Activated CD4-positive, CD25-positive, alpha-beta regulatory T cell treated with anti-CD3 and anti-CD28 coated beads, Interleukin-2, amount 50 U/mL, for 24 hours (primary cell): Measurements from ENCODE around the gene AGA.

ENCODE experiments used
- ATAC-seq, 2 donors: fragments of 150-1000 bp; cut with Tn5 transposase; one replicate each; pipeline ENCODE4 v1.10.0; 2021; ENCODE audit warnings: mild to moderate bottlenecking in 1 of 2, moderate library complexity in 1 of 2

Gene AGA

GRCh38 chr4:177441803-177442622, at the start of gene AGA:
AGA (minus strand) TSS chr4:177442437; CDS start chr4:177442375, 62 bp downstream.
- ATAC-seq: peak; percentile 93 to 95

- no peak for ATAC-seq
These were observed 49.8 kb upstream of the AGA start for GRCh38 chr4:177492022-177492421.

GRCh38 chr4:177490769-177491168, 48.5 kb upstream of the AGA start:
- no peak for ATAC-seq

- no peak for ATAC-seq
These were observed 47.4 kb upstream of the AGA start for GRCh38 chr4:177489471-177490246.

GRCh38 chr4:177487977-177488376, 45.7 kb upstream of the AGA start:
- peak; percentile 53 to 55 for ATAC-seq

DNA sequence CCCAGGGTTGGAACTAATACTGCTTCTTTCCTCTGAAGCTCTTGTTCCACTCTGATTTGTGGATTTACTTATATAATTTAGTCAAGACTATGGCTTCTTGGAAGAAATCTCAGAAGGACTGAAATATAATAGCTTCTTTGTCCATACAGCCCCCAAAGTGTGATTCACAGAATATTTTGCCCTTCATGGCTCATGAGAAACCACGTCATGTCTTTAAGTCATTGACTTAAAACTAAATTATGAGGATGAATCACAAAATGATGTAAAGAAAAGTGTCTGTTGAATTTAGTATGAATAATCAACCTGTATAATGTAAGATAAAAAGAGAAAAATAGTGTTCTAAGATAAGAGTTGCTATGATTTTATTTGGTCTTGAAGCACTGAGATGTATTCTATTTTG, 43.3 kb upstream of the AGA start:
- ATAC-seq: no peak

DNA sequence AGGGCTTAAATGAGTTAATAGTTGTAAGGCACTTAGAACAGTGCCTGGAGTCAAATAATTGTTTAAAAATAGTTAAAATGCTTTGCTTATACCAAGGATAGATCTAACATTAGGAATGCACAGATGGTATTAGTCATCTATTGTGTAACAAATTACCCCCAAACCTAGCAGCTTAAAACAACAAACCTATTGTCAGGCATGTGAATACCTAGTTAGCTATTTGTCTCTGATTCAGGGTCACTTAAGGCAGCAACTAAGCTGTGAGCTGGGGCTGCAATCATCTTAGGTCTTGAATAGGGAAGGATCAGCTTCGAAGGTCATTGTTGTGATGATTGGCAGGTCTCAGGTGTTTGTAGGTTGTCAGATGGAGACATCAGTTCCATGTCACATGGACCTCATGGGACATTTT, 42.4 kb upstream of the AGA start:
- no peak for ATAC-seq

GRCh38 chr4:177483760-177484159, 41.5 kb upstream of the AGA start:
- no peak for ATAC-seq

DNA sequence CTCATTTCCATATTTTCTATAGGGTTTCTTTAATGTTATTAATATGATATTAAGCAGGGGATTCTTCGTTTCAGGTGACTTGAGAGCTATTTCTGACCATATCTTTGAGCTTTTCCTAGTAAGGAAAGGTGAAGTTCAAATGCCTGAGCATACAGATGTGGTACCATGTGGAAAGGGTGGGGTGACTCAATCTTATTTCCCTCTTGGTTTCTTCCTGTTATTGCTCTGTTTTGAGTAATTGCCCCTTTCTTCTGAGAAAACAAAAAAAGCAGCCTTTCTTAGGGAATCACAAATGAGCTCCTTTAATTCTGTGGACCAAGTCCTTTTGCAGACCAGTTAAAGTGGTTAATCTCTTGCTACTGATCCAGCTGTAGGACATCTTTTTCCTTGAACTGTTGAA, 41.0 kb upstream of the AGA start:
- no peak for ATAC-seq

DNA sequence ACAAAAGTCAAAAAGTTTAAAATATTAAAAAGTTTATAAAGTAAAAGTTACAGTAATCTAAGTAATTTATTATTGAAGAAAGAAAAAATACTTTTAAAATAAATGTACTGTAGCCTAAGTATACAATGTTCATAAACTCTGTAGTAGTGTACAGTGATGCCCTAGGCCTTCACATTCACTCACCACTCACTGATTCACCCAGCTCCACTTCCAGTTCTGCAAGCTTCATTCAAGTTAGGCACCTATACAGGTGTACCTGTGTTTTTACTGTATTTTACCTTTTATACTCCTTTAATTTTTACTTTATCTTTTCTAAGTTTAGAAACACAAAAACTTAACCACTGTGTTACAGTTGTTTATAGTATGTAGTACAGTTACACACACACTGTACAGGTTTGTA, 40.1 kb upstream of the AGA start:
- no peak for ATAC-seq

GRCh38 chr4:177480795-177481194, 38.6 kb upstream of the AGA start:
- ATAC-seq: no peak

DNA sequence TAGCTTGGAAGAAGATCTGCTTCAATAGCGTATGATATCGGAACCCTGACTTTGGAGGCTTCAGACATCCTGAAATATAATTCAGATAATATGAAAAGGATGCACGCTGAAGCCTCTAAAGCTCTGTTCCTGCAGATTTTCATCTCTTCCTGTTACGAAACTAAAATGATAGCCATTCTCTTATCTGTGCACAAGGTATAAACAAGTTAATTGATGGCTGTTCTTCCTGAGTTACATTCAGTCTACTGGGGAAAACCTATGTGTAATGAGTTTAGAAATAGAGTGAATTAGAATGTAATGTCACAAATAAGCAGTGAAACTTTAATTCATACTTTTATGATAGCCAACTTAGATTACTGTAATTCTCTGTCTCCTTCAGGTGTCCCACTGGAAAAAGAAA, 36.8 kb upstream of the AGA start:
- no peak for ATAC-seq

DNA sequence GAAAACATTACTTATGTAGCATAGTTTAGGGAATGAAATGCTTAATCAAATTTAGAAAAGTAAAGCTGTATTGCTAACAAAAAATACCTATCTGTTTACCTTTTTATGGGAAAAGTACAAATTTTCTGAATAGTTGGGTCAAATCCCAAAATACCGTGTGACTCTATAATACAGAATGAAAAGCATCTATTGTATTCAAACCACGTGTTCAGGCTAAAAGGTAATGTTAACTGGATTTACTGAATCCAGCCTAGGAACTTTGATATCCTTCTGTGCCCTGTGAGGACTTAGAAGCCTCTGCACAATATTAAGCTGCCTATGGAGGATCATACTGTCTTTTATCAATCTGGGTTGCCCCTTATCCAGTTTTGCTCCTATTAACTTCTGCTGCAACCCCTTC, 36.3 kb upstream of the AGA start:
- no peak for ATAC-seq

DNA sequence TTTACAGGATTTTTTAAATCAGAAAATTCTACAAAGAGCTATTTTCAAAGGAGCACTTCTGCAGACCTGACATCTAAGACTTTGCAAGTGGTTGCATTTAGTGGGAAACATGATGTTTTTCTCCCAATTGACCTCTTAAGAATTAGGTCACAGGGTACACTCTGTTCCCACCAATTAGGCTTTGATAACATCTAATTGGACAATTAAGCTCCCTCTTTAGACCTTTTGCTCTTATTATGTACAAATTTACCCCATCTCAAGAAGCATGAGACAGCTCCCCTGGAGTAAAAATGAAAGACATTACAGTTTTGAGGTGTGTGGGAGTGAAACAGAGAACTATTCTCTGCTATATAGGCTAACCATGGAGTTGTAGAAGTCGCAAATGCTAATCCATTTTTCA, 31.8 kb upstream of the AGA start:
- ATAC-seq: no peak

GRCh38 chr4:177464026-177464425, 21.8 kb upstream of the AGA start:
- ATAC-seq: no peak

DNA sequence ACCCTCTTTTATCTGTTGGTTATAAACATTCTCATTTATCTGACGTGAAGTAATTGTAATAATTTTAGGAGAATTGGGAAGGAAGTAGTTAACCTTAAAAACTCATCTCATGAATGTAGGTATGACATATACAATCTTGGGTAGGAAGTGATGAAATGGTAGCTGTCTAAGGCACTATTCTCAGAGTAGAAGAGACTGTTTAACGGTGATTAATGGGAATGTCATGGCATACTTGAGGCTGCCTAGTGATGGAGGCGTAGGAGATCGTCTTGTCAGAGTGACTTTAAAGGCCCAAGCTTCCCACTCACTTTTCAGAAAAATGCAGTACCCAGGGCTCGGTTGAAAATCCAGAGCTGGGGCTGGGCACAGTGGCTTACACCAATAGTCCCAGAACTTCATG, 19.4 kb upstream of the AGA start:
- no peak for ATAC-seq

DNA sequence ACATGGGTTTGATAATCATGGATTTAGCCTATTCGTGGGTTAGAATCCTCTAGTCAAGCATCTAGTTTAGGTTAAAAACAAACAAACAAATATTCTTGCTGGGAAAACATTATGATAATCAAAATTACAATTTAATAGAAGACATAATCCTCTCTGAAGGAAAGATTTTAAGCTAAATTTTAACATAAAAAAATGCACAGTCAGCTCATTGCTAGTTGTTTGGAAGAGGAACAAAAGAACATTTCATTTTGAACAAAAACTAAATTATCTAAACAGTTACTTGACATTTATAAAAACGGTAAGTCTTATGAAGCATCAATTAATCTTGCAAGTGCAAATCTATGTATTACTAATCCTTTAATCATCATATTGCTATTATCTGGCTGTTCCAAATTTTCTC, 18.2 kb upstream of the AGA start:
- ATAC-seq: no peak

DNA sequence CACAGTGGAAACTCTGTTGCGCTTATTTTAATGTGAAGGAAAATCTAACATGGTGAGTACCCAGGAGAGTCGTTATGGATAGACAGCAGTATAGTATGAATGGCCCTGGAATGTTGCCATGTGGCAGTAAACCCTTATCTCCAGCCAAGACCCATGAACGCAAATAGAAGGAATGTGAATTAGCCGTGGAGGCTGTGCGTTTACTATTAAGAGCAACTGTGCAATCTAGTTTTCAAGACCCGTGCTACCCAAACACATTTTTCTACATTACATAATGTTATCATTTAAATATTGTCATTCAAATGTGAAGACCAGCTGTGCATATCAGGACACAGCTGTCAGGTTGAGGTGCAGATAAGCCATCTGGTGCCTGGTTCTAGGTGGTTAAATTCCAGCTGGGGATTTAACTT, 13.3 kb upstream of the AGA start:
- ATAC-seq: no peak

GRCh38 chr4:177453116-177453515, 10.9 kb upstream of the AGA start:
- ATAC-seq: no peak

- ATAC-seq: no peak
These were observed 8.9 kb upstream of the AGA start for GRCh38 chr4:177451108-177451500.

DNA sequence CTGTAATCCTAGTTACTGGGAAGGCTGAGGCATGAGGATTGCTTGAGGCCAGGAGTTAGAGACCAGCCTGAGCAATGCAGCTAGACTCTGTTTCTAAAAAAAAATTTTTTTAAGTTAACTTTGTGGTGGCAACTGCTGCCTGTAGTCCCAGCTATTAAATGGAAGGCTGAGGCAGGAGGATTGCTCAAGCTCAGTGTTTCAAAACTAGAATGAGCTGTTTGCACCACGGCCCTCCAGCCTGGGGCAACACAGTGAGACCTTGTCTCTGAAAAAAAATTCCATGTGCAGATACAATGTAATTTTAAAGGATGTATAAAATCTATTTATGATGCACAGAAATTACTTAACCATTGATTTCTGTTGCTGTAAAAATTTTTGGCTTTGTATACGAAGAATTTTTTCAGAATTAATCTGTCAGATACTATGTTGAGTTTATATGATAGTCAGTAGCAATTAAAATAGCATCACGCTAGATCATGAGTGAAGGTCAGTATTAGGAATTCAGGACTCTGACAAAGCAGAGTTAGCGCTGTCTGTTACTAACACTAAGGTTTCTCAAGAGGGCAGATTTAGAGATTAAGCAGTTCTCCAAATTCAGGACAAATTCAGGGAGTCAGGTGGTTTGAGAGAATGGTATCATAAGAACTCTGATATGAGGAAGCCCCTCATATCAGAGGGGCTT, 8.3 kb upstream of the AGA start:
- no peak for ATAC-seq

- no peak for ATAC-seq
These were observed 6.6 kb upstream of the AGA start for GRCh38 chr4:177448850-177449249.

- ATAC-seq: no peak
These were observed 5.3 kb upstream of the AGA start for GRCh38 chr4:177447417-177448004.
